Cardiac septum (tissue), 1 donor: ENCODE results near the gene RERE. TPM values are rescaled to one million over a fixed set of nuclear protein-coding genes. Genes with fewer than 3 reads are reported as not detected.
A peak's percentile ranks its signal among the peaks of the same experiment; 100 is the strongest.

Experiments
- DNase-seq: peaks from one replicate; pipeline ENCODE4 v3.0.0-alpha.2; 2020; ENCODE audit warnings: low spot score
- intact Hi-C: fragments of 100-400 bp; cut with DNase I; formaldehyde crosslinking; loops from one replicate; pipeline ENCODE4 v1.14.0; 2022
- long read RNA-seq: library from polyadenylated mRNA; unstranded; transcript quantifications from one replicate; pipeline ENCODE4 v2.0.0, GENCODE V29; 2021
- total RNA-seq: library from RNA; stranded (reverse); fragmentation: NEBNext Ultra II Directional; extraction: Animal tissue kit (Norgen Biotek cat#: 25700); gene quantifications from one replicate; pipeline ENCODE4 v1.2.1, GENCODE V29; 2021
- donor health status: DM: no; HTN: no; CAD: no.

The RERE gene
- 102 TPM for total RNA-seq
- long read RNA-seq, partial matches to known transcripts, result 64 of 109 reads
- long read RNA-seq, other reads (novel, unspliced or antisense), result 45 of 109 reads

DNA sequence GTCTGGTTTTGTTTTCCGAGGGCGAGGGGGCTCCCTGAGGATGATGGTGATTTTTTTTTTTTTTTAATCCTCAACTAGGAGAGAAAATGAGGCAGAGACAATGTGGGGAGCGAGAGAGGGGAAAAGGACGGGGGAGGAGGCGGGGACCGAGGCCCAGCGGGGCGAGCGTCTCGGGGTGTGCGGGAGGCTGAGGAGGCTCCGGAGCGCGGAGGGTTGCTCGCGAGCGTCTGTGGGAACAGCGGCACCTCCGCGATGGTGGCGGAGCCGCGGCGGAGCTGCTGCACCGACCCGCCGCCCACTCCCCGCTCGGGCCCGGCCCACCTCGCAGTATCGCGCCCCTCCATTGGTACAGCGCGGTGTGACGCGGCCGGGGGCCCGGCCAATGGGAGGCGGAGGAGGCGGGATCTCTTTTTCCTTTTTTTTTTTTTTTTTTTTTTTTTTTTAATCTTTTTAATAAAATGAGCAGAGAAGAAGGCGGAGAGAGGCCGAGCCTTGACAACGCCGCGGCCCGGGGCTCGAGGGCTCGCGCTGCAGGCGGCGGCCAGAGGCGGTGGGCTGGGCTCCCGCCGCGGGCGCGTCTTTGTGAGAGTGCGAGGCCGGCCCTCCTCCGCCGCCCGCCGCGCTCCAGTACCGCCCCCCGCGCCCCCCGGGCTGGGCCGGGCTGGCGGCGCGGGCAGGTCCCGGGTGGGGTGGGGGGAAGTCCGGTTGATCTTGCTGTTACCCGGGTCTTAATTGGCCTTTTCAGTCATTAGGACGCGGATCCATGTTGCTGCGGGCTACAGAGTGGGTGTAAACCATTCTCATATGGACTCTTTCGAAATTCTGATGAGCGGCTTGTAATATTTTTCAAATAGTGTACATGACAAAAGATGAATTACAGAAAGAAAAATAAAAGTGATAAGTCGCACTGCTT lies at the start of gene RERE:
Gene RERE (minus strand): TSS at position 229 of the 913 bp plus-strand sequence.
- intact Hi-C loops, result loop anchor here (10.0 kb wide), 1 partner anchor 113 kb away; no protein-coding TSS in a partner anchor

DNA sequence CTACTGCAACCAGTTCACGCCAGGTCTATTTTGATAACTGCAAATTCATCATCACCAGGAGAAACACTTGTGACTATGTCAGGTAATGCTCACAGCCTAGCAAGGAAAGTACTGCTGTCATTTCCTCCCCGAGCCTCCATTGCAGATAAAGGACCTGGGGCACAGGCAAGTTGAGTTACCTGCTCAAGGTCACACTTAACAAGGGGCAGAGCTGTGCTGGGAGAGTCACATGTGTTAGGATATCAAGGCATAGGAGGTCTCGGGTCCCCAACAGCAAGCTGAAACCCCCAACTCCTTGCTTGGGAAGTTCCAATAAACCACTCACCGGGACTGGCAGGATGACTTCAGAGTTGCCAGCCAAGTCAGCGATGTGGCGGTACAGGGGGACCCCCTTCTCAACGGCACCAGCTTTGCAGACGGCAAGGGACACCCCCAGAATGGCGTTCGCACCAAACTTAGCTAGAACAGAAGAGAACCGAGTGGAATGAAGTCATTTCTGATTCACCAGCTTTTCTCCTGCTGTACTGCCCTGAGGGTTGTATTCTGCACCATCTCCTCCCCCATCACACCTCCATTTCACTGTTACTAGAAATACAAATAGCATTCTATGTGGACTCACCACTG lies 49.5 kb upstream of the RERE start:
- intact Hi-C loops, result no loop called here

More for the DNA sequence above, at the start of gene RERE:
- peak; percentile 97 for DNase-seq

DNA sequence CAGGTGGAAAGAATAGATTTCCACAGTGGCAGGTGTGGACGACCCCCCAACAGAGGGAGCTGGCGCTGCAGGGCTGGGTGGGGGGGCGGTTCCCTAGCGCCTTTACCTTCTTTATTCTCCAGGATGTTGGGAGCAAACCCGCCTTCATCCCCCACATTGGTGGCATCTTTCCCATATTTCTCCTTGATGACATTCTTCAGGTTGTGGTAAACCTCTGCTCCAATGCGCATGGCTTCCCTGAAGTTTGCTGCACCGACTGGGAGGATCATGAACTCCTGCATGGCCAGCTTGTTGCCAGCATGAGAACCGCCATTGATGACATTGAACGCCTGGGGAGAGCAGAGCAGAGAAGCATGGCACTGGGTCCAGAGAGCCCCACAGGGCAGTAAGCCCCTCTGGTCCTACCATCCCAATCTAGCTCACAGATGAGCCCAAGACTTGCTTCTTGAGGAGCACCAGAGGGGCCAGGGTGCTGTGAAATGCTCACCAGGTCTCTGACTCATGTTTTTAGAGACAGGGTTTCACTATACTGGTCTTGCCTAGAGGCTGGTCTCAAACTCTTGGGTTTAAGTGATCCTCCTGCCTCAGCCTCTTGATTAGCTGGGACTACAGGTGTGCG lies 48.8 kb upstream of the RERE start:
- intact Hi-C loops, result no loop called here
- DNase-seq, result no peak

More for the DNA sequence above, 49.5 kb upstream of the RERE start:
- DNase-seq, result no peak

DNA sequence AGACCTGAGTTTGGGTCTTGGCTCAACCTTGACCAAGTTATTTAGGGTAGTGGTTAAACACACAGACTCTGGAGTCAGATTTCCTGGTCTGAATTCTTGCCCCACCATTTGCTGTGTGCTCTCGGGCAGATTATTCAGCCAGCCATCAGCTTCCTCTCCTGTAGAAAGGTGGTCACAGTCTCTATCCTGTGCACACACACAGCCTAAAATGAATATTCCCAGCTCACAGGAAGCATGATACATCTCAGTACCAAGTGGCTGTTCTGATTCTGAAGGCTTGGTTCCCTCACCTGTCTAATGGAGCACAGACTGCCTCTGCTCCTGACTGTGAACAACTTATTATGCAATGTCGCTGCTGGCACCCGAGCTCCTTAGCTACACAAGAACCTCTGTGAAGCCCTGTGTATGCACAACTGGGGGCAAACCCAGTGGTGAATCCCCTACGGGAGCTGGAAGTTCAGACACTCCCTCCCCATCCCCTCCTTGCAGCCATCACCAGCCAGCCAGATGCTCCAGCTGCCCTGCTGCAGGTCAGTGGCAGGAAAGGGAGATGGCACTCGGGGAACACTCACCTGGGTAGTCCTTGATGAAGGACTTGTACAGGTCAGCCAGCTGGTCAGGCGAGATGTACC lies 47.4 kb upstream of the RERE start:
- intact Hi-C loops, result no loop called here
- no peak for DNase-seq

DNA sequence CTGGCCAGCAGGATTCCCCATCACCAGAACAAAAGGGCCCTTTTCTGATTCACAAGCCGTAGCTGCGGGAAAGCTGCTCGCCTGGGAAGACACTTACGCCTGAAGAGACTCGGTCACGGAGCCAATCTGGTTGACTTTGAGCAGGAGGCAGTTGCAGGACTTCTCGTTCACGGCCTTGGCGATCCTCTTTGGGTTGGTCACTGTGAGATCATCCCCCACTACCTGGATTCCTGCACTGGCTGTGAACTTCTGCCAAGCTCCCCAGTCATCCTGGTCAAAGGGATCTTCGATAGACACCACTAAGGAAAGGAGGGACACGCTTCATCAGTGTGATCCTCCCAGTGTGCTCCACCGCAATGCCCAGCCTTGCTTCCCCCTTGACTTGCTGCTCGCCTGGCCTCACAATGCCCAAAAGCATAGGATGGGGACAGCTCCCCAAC lies 46.4 kb upstream of the RERE start:
- intact Hi-C loops, result no loop called here
- DNase-seq, result no peak

DNA sequence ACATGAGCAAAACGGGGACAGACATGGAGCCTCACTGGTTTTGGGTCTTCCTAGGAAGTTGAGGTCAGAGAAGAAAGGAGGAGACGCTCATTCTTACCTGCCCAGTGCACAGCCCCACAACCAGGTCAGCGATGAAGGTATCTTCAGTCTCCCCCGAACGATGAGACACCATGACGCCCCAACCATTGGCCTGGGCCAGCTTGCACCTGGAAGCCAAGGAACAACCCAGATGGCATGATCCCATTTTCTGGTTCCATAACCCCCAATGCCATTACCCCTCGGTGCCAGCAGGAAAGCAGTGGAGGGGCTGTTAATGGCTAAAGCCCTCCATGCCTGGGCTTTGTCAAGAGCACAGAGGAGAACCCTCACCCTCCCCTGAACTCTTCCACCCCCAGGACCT lies 45.7 kb upstream of the RERE start:
- intact Hi-C loops, result no loop called here
- no peak for DNase-seq

DNA sequence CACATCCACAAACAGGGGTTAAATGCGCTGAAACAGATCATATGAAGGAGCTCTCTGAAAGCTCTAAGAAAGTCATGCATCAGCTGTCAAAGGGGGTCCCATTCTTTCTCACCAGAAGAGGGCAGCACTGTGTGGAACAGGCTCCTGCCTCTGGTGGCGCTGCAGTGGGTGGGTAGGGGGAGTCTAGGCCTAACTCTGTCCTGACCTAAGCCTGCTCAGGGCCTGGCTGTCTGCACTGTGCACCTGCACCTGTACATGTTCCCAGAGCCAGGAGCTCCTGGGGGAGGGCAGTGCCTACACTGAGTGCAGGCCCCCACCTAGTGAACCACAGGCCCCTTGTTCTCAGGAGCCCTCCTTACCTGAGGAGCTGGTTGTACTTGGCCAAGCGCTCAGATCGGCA lies 45.1 kb upstream of the RERE start:
- intact Hi-C loops, result no loop called here

DNA sequence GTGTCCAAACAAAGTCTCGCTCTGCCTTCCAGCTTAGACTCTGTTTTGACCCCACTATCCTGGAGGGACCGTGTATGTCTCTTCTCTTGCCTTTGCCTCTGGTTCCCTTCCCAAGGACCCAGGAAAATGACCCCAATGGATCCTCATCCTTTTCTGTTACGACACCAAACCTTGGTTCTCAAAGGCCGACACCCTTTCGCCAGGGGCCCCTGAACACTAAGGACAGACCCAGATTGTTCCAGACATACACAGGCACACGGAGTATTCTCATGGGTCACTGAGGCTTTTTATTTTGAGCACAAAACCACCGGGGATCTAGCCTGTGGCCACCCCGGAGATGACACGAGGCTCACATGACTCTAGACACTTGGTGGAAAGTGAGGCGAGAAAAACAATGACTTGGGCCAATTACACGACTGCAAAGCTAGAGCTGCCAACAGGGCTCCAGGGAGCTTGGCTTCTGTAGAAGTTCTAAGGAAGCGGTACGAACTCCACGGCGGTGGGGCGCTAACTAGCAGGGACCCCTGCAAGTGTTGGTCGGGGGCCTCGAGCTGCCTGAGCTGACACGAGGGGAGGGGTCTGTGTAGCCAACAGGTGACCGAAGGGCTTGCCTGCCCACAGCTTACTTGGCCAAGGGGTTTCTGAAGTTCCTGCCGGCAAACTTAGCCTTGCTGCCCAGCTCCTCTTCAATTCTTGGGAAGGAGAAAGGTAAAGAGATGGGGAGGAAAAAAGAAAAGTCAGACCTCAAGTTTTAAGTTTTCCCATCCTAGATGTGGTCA lies 43.5 kb upstream of the RERE start:
- no peak for DNase-seq
- intact Hi-C loops, result no loop called here

More for the DNA sequence above, 45.1 kb upstream of the RERE start:
- DNase-seq, result no peak

DNA sequence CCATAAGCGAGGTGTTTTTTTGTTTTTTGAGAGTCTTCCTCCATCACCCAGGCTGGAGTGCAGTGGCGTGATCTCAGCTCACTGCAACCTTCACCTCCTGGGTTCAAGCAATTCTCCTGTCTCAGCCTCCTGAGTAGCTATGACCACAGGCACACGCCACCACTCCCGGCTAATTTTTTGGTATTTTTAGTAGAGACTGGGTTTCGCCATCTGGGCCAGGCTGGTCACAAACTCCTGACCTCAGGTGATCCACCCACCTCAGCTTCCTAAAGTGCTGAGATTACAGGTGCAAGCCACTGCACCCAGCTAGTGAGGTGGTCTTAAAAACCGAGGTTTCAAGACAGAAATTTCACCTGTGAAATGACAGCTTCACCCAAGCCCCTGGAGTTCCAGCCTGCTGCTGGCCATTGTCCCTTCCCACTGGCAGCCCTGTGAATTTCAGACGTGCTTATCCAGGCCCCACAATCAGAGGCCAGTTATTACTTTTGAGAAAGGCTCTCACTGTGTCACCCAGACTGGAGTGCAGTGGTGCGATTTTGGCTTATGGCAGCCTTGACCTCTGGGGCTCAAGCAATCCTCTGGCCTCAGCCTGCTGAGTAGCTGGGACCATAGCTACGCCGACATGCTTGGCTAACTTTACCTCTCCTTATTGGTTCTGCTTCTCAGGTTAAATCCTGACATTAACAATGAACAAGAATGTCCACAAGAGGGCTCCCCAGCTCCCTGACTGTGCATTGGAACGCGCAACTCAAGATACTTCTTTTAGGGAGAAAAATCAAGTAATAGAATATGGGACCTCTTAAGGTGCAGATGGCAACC lies 41.7 kb upstream of the RERE start:
- intact Hi-C loops, result loop anchor here (2.0 kb wide), 1 partner anchor 128 kb away; no protein-coding TSS in a partner anchor
- DNase-seq, result no peak

DNA sequence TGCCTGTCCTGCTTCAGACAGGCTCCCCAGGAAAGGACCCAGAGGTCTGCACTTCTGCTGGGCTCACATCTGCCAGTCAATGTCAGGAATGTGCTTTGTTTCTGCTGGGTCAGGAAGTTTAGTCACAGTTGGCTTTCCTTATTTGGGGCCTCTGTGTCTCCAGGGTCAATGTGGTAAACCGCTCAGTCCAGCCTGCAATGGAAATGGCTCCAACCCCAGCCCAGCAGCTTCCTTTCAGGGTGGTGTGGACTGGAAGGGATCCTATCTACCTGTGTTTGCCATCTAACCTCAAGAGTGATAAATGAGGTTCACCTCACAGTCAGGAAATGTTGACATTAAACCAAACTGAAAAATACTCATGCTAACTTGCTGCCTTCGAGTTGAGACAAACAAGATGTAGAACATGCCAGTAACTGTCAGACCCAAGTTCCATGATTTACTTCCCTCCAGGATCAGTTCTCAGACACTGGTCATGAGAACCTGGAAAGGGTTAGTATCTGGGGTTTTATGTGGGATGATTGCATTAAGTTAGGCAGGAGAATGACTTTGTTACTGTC lies 40.8 kb upstream of the RERE start:
- DNase-seq, result no peak
- intact Hi-C loops, result loop anchor here (2.0 kb wide), 1 partner anchor 129 kb away; no protein-coding TSS in a partner anchor

GRCh38 chr1:8856689-8857412 lies 39.4 kb upstream of the RERE start:
- no peak for DNase-seq
- intact Hi-C loops, result no loop called here

DNA sequence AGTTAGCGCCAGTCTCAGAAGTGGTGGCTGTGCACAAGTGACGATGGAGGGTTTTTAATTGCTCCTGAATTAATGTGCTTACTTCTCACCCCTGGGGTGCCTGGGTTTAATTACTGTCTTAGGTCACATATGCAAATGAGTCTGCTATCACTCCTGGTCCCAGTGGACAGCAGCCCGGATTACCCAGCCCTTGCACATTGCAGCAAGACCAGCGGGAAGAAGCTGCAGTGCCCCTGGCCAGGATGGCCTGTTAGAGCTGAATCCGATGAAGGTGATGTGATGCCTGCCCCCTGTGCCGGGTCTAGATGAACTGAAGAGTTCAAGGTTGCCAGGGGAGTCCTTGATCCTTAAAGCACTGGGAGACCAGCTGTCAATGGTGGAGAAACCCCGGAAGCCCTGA lies 36.8 kb upstream of the RERE start:
- no peak for DNase-seq
- intact Hi-C loops, result no loop called here

- no peak for DNase-seq
- intact Hi-C loops, result no loop called here
These were observed 33.6 kb upstream of the RERE start for GRCh38 chr1:8851060-8851459.

DNA sequence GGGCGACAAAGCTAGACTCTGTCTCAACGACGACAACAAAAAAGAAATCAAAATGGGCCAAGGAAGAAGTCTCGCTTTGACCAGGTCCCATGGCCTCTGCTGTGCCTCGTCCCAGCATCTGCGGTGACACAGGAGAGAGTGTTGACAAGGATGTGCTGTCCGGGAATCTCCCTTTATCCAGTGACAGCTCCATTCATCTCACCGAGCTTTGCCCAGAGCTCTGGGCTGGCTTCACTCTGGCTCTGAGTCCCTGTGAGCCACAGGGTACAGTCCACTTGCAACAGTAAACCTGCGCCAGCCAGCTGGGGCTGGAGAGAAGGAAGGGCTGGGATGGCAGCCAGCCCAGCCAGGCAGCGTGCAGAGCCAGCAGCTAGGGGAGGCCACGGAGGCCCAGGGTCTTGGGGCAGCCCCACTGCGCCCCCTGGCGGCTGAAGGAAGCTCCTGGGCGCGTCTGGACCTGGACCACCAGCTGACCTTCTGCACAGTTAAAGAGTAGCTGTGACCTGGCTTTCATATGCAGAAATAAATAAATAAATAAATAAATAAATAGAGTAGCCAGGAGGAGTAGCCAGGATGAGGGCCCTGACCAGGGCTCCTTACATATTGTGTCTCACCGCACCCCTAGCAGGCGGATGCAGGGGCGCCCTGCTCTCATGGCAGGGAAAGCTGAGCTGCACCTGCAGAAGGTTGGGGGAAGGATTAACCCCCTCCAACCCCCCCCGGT lies 31.4 kb upstream of the RERE start:
- intact Hi-C loops, result loop anchor here (5.0 kb wide), 3 partner anchors 37 to 287 kb away; no protein-coding TSS in a partner anchor
- DNase-seq, result peak; percentile 94

DNA sequence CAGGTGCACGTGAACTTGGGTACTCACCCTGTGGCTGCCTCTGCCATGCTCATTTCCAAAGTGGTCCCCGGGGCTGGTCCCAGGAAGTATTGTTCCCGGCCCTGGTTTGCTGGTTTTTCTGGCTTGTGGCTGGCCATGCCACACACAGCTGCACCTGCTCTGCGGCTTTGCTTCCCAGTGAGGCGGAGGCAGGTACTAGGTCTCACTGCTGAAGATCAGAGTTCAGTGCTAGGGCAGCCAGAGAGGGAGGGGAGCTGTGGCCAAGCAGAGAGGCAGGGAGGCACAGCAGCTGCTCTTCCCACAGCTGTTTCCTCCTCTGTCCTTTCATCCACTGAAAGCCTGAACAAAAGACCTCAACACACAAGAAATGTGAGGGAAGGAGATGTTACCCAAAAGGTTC lies 30.6 kb upstream of the RERE start:
- intact Hi-C loops, result loop anchor here (5.0 kb wide), 3 partner anchors 36 to 286 kb away; no protein-coding TSS in a partner anchor
- DNase-seq, result no peak

GRCh38 chr1:8846263-8846662 lies 28.8 kb upstream of the RERE start:
- intact Hi-C loops, result loop anchor here (5.0 kb wide), 3 partner anchors 34 to 284 kb away; no protein-coding TSS in a partner anchor
- no peak for DNase-seq
